Mononuclear cell (primary cell): Measurements from ENCODE around the gene GLMP. TPM values are rescaled to one million over a fixed set of nuclear protein-coding genes. Genes with fewer than 3 reads are reported as not detected.
"Not testable (repeated sequence)": the region's sequence is repeated elsewhere in the genome, so short reads cannot be mapped to it uniquely, and the experiment has no call there.

Experiments used
- H3K27me3 ChIP-seq: 2 replicates; pipeline ENCODE4 v1.6.0; 2011; ENCODE audit warnings: low read length, control low read depth; ENCODE audit not compliant: insufficient read depth
- H3K4me1 ChIP-seq: 2 replicates; pipeline ENCODE4 v1.5.1; 2011; ENCODE audit warnings: mild to moderate bottlenecking, low read length, control low read depth; ENCODE audit not compliant: insufficient read depth
- H3K4me3 ChIP-seq: 2 replicates; pipeline ENCODE4 v1.5.1; 2011; ENCODE audit warnings: mild to moderate bottlenecking, low read length, moderate library complexity
- H3K9me3 ChIP-seq: 2 replicates; pipeline ENCODE4 v1.5.1; 2011; ENCODE audit warnings: low read depth, mild to moderate bottlenecking, control low read depth, low read length
- total RNA-seq: library from RNA; depleted of rRNA; stranded (reverse); fragments of >200 nt; gene quantifications from one replicate; pipeline ENCODE4 v1.2.3, GENCODE V29; 2012

The GLMP gene, protein sequence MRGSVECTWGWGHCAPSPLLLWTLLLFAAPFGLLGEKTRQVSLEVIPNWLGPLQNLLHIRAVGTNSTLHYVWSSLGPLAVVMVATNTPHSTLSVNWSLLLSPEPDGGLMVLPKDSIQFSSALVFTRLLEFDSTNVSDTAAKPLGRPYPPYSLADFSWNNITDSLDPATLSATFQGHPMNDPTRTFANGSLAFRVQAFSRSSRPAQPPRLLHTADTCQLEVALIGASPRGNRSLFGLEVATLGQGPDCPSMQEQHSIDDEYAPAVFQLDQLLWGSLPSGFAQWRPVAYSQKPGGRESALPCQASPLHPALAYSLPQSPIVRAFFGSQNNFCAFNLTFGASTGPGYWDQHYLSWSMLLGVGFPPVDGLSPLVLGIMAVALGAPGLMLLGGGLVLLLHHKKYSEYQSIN
- total RNA-seq = 16.5 TPM

DNA sequence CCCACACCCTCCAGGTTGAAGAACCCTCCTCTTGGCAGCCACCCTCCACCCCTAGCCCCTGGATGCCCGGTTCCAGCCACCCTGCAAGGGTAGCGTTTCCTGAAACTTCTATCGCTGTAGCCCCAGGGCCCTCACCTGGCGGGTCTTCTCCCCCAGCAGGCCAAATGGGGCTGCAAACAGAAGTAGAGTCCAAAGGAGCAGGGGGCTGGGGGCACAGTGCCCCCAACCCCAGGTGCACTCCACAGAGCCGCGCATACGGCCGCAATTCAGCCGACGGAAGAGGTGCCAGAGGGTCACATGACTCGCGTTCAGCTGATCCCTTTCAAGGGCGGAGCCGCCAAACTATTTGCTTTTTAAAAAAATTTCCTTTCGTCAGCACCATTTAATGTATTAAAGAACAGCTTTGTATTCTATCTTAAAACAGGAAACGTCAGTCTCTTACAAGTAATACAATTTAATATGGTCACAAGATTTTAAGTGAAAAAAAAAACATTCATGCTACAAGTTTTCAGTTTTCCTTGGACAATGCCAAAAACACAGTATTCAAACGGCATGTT, at the start of gene GLMP:
TSS of gene GLMP (minus strand) at position 289 of the 557 bp plus-strand sequence. CDS start at position 255, 34 bp downstream.
- no peaks in the 10 kb centered on the region for H3K9me3 ChIP-seq
- peaks cover 30% of the 10 kb centered on the region for H3K4me1 ChIP-seq
- H3K4me3 ChIP-seq = peak within 1 kb of the TSS; percentile 50
- H3K27me3 ChIP-seq = no peaks in the 10 kb centered on the region

DNA sequence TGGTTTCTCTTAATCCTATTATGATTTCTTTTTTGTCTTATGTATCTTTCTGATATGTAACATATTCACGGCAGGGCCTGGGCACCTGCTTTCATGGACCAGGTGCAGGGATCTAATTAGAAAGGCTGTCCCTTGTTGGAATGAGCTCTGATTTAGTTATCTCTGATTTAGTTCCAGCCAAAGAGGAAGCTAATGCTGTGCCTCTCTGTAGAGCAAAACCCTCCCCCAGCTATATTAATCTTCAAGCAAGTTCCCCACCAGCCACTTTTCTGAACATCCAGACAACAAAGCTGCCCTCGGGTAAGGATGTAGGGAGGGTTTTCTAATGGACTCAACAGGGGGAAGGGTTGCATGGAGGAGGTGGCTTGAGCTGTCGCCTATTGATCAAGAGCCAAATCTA, 48.9 kb upstream of the GLMP start:
- H3K4me1 ChIP-seq = no peaks in the 10 kb centered on the region
- no peaks in the 10 kb centered on the region for H3K9me3 ChIP-seq
- H3K4me3 ChIP-seq = no peak overlapping the region
- no peaks in the 10 kb centered on the region for H3K27me3 ChIP-seq

DNA sequence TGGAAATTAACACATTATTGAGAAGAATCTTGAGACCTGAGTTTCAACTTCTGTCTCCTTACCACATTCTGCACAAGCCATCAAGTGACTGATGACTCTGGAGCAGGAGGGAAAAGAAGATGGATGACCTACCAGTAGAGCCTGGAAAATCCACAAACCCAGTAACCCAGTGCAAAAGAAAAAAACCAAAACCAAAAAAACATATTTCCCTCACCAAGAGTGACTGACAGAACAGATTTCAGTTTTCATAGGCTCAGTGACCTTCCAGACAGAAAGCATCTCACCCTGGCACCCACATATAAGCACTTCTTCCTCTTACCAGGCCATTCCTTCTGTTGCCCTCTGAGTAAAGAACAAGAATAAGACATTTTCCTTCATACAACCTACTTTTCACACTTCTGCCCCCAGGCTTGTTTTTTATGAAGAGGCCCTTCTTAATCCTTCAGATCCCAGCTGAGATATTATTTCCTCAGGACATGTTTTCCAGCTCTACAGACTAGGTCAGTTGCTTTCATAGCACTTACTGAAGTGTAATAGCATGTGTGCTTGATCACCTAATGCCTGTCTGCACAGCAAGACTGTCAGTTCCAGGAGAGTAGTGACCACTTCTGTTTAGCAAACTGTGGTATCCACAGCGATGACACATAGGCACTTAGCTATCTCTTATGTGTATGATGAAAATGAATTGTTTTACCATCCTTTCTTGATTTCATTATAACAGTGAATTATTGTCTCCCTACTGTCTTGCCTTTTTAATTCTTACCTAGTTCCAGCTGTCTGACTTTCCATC, 46.9 kb upstream of the GLMP start:
- H3K9me3 ChIP-seq = no peaks in the 10 kb centered on the region
- no peaks in the 10 kb centered on the region for H3K27me3 ChIP-seq
- H3K4me3 ChIP-seq = no peak overlapping the region
- H3K4me1 ChIP-seq = peaks cover 4% of the 10 kb centered on the region

DNA sequence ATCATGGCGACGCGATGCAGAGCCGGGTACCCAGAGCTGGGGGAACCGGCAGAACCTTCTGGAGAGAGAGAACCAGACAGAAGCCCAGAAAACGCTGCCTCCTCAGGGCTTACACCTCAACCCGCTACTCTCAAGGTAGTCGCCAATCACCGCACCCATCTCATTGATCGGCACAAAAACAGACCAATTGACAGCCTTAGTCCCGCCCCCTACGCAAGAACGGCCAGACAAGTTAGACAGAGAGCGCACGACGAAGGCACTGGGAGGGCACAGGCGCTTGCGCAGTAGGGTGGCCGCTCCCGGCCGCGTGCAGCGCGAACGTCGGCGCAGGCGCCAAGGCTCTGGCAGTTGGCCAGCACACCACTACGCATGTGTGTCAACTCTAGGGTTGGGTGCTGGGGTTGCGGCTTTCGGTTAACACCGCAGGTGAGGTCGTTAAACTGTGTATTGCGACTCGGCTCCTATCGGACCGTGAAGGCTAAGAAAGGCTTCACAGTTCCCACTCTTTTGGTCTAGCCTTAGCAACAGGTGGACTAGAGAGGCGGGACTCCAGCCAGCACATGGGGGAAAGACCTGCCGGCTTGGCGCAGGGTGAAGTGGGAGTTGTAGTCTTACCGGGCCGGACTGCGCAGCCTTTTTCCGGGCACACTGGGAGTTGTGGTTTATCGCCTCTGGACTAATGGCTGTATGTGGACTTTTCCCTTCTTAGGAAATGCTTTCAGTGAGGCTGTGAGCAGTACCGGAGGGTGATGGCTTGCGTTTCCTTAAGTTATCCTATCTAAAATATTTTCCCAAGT, 42.9 kb upstream of the GLMP start, which contains the start of the genes CCT3 and TSACC:
TSS of gene CCT3 (minus strand) at position 113 of the 797 bp plus-strand sequence. CDS start at position 5, 108 bp downstream.
TSS of gene TSACC (plus strand) at position 347 of the 797 bp plus-strand sequence. CDS start 1,232 bp downstream, outside the sequence.
- Histone ChIP-seq H3K9me3 (no peaks in the 10 kb centered on the region), H3K4me1 (peaks cover 17% of the 10 kb centered on the region), H3K4me3 (peak within 1 kb of the TSS; percentile 82), H3K27me3 (no peaks in the 10 kb centered on the region)

DNA sequence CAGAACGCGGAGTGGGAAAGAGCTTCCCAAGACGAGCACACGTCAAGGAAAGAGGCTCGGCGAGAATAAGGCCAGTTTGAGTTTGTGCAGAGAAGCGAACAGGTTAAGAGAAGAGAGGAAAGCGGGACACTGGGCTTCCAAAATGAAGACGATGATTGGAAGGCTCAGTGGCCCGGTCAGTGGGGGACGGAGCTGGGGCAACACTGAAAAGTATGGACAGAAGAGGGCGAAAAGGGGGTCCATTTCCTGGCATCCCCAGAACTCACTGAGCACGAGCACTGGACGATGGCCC, 42.4 kb upstream of the GLMP start:
- no peaks in the 10 kb centered on the region for H3K27me3 ChIP-seq
- H3K4me3 ChIP-seq = peak overlapping the region; percentile 82
- peaks cover 17% of the 10 kb centered on the region for H3K4me1 ChIP-seq
- H3K9me3 ChIP-seq = no peaks in the 10 kb centered on the region

DNA sequence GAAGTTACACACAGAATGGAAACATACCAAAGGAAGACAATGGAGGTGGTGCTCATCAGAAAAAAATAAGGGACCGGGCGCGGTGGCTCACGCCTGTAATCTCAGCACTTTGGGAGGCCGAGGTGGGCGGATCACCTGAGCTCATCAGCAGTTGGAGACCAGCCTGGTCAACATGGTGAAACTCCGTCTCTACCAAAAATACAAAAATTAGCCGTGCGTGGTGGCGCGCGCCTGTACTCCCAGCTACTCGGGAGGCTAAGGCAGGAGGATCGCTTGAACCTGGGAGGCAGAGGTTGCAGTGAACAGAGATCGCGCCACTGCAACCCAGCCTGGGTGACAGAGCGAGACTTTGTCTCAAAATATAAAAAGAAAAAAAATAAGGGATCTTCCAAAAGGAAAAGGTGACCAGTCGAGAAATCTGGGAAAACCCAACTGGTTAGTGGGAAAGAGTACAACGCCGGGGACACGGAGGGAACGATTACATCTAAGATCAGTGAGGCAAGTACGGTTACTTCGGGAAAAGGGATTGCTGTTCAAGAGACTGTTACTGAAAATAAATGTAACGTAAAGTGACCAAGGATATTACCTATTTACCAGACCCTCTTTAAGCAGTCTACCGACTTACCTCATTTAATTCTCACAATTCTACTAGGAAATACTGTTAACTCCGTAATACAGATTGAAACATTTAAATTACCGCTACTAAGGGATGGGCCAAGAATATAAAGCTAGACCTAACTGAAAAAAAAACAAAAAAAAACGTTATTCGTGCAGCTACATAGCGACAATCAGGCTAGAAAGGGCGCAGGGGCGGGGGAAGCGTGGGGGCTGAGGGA, 41.8 kb upstream of the GLMP start:
- H3K9me3 ChIP-seq = no peaks in the 10 kb centered on the region
- H3K4me3 ChIP-seq = peak overlapping the region; percentile 82
- no peaks in the 10 kb centered on the region for H3K27me3 ChIP-seq
- peaks cover 17% of the 10 kb centered on the region for H3K4me1 ChIP-seq

DNA sequence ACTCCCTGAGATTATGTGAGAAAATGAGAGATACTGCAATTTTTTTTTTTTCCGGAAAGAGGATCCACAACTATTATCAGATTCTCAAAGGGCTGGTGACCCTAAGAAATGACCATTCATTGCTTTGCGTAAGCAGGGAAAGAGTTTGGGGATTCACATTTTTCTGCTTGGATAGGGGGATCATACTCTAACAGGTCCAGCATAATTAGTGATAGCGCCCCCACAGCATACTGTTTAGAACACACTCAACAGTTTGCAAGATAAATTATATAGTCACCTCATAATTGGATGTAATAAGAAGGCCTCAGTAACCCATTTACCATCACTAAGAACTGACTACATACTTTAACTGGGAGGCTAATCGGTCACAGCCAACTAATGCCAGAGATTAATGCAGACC, 40.8 kb upstream of the GLMP start:
- peaks cover 17% of the 10 kb centered on the region for H3K4me1 ChIP-seq
- no peak overlapping the region for H3K4me3 ChIP-seq
- H3K9me3 ChIP-seq = no peaks in the 10 kb centered on the region
- no peaks in the 10 kb centered on the region for H3K27me3 ChIP-seq

DNA sequence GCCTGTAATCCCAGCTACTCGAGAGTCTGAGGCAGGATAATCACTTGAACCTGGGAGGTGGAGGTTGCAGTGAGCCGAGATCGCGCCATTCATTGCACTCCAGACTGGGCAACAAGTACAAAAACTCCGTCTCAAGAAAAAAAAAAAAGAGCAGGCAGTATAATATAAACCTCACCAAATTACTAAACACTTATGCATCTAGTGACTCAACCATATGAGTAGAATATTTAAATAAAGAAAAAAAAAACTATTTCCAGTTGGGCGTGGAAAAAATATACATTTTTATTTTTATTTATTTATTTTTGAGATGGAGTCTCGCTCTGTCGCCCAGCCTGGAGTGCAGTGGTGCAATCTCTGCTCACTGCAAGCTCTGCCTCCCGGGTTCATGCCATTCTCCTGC, 27.7 kb upstream of the GLMP start:
- H3K27me3 ChIP-seq, H3K9me3 ChIP-seq, H3K4me3 ChIP-seq, H3K4me1 ChIP-seq: not testable (repeated sequence)

DNA sequence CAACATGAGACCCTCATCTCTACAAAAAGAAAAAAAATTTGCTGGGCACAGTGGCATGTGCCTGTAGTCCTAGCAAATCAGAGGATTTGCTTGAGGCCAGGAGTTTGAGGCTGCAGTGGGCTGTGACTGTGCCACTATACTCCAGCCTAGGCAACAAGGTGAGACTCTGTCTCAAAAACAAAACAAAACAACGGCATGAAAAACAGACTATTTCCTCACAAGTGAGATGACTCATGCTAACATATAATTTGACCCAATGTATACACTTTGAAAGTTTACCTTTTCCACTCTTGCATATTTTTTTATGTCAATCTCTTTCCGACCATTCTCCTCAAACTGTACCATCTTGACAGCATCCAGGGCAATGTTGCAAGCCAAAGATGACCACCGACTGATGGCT, 25.1 kb upstream of the GLMP start:
- no peaks in the 10 kb centered on the region for H3K27me3 ChIP-seq
- H3K4me1 ChIP-seq = no peaks in the 10 kb centered on the region
- H3K9me3 ChIP-seq = no peaks in the 10 kb centered on the region
- no peak overlapping the region for H3K4me3 ChIP-seq

DNA sequence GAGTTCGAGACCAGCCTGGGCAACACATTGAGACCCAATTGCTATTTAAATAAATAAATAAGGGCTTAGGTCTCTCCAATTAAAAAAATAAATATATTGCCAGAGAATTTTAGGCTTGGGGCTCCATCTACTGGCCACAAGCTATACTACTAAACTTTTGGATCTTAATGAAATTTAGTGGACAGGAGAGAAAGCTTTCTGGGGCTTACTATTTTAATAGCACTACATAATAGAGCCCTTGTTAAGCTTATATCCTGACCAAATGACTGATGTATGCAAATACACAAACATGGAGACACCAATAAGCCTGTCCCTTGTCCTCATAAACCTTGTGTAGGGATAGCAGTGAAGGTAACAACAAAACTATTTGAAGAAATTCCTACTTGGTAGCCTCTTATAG, 24.2 kb upstream of the GLMP start:
- Histone ChIP-seq H3K4me3 (no peak overlapping the region), H3K9me3 (no peaks in the 10 kb centered on the region), H3K4me1 (no peaks in the 10 kb centered on the region), H3K27me3 (no peaks in the 10 kb centered on the region)

DNA sequence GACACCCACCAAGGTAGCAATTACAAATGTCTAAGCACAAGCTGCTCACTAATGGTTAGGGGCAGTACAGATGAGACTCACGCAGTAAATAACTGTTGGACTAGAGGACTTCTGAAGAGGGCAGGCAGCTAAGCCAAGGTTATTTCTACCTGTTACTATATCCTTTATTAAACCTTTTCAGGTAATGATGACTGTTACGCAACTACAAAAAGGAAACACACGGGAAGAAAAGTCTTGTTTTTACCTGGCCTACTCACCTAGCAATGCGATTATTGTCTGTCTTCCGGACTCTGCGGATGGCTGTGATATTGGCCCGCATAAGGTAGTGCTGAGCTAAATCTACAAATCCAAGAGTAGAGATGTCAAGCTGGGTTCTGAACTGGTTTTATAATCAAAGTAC, 21.4 kb upstream of the GLMP start:
- Histone ChIP-seq H3K9me3 (no peaks in the 10 kb centered on the region), H3K4me1 (no peaks in the 10 kb centered on the region), H3K4me3 (no peak overlapping the region), H3K27me3 (no peaks in the 10 kb centered on the region)

DNA sequence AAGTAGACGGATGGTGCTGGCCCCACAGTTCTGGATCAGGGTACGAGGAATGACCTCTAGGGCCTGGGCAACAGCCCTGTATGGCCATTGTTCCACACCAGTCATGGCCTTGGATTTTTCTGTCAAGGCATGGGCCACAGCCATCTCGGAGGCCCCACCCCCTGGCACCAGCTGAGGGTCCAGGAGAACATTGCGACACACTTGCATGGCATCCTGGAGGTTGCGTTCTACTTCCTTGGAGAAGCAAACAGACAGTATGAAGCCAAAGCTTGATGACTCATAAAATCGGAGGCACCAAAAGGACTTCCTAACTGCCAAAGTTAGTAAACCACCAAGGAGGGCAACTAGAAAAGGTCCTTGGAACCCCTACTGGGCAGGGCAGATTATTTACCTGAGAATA, 15.5 kb upstream of the GLMP start:
- no peaks in the 10 kb centered on the region for H3K27me3 ChIP-seq
- no peaks in the 10 kb centered on the region for H3K9me3 ChIP-seq
- no peak overlapping the region for H3K4me3 ChIP-seq
- peaks cover 6% of the 10 kb centered on the region for H3K4me1 ChIP-seq

DNA sequence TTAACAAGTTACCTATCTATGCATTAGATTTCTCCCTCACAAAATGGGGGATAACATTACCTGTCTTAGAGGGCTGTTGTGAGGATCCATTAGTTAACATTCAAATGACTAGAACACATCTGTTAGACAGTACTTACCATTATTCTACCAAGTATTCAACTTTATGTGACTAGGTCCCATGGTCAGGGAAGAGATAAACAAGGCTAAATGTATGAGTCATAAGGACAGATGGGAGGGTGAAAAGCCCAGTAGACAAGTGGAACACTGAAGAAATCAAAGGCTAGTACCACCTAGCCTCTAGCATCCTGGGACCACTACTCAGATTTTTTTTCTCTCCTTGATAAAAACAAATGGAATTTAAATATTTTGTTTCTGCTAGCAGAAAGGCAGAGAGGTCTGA, 12.6 kb upstream of the GLMP start:
- peaks cover 6% of the 10 kb centered on the region for H3K4me1 ChIP-seq
- H3K4me3 ChIP-seq = no peak overlapping the region
- H3K9me3 ChIP-seq = no peaks in the 10 kb centered on the region
- H3K27me3 ChIP-seq = no peaks in the 10 kb centered on the region

DNA sequence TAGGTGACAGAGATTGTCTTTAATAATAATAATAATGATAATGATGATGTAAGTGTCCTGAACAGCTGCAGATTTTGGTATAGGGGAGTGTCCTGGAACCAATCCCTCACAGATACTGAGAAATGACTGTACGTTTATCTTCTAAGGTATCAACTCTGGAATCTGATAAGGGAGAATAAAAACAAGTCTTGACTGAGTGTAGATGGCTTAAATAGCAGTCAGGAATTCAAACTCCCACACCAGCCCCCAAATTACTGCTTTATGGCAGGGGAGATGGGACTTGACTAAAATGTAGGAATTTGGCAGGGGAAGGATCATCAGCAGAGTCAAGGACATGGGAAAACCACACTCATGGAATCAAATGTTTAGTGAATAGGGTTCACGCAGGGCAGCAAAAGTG, 9.7 kb upstream of the GLMP start:
- Histone ChIP-seq H3K9me3 (no peaks in the 10 kb centered on the region), H3K27me3 (no peaks in the 10 kb centered on the region), H3K4me1 (no peaks in the 10 kb centered on the region), H3K4me3 (no peak overlapping the region)
